NCI-H446 treated with DMSO at 0.1 percent for 48 hours (cell line): ENCODE measurements around the gene PML.

Source experiments
- DNase-seq: peaks from one replicate; lab custom pipeline; 2025; lab: John Stamatoyannopoulos, UW

PML gene, protein sequence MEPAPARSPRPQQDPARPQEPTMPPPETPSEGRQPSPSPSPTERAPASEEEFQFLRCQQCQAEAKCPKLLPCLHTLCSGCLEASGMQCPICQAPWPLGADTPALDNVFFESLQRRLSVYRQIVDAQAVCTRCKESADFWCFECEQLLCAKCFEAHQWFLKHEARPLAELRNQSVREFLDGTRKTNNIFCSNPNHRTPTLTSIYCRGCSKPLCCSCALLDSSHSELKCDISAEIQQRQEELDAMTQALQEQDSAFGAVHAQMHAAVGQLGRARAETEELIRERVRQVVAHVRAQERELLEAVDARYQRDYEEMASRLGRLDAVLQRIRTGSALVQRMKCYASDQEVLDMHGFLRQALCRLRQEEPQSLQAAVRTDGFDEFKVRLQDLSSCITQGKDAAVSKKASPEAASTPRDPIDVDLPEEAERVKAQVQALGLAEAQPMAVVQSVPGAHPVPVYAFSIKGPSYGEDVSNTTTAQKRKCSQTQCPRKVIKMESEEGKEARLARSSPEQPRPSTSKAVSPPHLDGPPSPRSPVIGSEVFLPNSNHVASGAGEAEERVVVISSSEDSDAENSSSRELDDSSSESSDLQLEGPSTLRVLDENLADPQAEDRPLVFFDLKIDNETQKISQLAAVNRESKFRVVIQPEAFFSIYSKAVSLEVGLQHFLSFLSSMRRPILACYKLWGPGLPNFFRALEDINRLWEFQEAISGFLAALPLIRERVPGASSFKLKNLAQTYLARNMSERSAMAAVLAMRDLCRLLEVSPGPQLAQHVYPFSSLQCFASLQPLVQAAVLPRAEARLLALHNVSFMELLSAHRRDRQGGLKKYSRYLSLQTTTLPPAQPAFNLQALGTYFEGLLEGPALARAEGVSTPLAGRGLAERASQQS

DNA sequence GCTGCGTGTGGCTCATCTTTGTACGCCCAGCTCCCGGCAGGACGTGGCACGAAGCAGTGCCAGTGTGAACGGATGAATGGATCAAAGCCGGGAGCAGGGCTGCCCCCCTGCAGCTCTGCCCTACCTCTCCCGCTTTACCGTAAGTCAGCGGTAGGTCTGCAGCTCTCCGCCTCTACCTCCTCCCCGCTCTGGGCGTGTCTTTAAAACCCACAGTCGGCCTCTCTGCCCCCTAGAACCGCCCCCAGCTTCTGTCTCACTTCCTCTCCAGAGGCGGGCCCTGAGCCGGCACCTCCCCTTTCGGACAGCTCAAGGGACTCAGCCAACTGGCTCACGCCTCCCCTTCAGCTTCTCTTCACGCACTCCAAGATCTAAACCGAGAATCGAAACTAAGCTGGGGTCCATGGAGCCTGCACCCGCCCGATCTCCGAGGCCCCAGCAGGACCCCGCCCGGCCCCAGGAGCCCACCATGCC is at the start of gene PML:
PML (plus strand) TSS at position 304 of the 471 bp plus-strand sequence; CDS start at position 401, 97 bp downstream.
- DNase-seq: peak; percentile 65

DNA sequence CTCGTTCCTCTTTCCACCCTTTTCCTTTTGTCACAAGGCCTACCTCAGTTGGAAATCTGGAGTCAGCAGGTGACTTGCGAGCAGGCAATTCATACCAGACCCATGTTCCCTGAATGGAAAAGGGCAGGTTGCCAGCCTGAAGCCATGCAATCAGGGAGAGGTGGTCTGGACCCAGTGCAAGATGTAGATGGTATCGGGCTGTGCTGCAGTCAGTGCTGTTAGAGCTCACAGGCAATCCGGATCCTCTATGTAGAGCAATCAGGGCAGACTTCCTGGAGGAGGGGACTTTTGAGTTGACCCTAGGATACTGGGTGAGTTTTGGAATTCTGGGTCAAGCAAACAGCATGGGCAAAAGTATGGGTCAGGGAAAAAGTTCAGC is 49.4 kb upstream of the PML start:
- DNase-seq: no peak

DNA sequence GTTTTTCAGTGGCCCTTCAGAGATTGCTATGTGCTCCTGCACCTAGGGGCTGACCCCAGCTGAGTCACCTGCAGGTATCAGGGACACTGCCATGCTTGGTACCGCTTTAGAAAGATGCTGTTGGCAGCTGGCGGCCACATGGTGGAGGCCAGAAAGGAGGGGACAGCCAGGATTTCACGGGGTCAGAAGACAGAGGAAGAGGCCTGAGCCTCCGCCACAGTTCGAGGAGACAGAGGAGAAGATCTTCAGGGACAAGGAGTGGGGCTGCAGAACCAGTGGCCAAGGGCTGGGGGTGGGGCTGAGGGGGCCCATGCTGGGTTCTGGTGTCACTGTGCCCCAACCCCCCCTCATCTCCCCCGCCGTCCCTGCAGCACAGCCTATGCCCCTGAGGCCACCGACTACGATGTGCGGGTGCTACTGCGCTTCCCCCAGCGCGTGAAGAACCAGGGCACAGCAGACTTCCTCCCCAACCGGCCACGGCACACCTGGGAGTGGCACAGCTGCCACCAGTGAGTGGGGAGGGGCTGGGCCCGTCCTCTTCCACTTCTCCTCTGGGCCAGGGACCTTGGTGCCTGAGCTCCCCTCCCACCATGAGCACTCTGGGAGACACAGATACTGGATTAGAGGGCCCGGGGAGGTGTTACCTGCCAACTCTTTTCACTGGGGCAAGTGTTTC is 48.3 kb upstream of the PML start:
- no peak for DNase-seq

DNA sequence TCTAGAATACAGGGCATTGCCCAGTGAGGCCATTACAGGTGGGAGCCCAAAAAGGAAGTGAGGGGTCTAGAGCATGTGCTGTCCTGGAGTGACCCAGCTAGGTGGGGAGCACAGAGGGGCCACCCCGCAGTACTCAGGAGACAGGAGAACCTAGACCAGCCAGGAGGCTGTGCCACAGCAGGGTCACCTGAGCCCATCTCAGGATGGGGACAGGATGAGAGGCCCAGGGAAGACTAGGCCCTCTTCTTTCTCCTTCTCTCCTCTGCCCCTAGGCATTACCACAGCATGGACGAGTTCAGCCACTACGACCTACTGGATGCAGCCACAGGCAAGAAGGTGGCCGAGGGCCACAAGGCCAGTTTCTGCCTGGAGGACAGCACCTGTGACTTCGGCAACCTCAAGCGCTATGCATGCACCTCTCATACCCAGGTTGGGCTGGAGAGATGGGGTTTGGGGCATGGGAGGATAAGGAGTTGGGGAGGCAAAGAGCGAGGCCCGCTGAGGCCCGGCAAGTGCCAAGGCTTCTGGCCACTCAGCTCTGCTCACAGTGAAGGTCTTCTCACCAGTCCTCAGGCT is 47.6 kb upstream of the PML start:
- no peak for DNase-seq

DNA sequence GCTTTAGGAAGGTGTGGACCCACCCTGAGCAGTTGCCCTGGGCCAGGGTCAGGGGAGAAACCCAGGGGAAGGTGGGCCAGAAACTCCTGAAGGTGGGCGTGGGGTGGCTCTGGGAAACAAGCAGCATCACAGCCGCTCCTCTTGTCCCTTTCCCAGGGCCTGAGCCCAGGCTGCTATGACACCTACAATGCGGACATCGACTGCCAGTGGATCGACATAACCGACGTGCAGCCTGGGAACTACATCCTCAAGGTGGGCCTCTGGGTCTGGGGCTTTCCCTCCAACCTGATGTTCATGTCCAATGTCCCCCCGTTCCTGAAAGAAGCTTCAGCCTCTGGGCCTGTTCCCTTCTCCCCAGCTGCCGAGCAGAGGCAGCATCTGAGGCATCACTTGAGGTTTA is 46.9 kb upstream of the PML start:
- no peak for DNase-seq

DNA sequence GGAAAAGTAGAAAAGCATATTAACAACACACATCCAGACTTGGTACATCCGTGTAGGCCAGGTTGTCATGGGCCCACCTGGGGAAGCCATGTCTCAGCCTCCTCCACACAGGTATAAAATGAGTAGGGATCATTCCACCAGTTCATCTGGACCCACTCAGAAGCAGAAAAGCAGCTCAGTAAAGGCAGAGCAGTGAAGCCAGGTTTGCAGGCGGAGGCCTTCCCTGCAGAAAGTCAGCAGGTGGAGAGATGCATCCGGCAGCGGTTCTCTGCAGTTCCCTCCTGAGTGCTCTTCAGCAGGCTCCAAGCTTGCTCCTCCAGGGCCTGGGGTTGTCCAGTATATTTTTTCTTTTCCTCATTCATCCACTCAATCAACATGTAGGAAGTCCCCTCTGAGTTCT is 46.1 kb upstream of the PML start:
- no peak for DNase-seq

DNA sequence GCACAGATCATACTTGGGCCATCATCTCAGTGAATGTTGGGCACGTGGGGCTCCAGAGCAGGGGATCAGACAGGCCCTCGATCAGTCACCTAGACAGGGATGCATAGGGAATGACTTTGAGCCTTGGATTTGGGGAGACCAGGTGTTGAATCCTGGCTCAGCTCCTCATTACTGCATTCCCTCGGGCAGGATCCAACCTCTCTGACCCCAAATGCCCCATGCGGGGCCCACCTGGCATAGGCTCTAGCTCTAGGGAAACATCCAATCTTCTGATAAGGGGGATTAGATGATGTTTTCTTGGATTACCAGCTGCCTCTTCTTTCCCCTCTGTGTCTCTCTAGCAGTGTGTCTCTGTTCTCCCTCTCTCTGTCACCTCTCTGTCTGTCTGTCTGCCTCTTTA is 45.5 kb upstream of the PML start:
- no peak for DNase-seq

DNA sequence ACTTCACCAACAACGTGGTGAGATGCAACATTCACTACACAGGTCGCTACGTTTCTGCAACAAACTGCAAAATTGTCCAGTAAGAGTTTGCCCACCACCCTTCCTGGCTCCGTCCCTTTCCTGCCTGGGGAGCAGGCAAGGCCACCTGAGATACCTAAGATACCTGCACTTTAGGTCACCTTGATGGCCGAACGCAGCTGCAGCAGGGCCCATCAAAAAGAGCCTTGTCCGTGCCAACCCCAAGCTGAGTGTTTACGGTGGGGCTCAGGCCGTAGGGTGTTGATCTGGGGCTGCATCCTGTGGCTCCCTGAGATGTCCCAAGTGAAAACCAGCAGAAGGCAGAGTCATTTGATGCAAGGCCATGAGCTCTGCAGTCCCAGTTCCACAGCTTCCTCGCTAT is 45.0 kb upstream of the PML start:
- DNase-seq: no peak

DNA sequence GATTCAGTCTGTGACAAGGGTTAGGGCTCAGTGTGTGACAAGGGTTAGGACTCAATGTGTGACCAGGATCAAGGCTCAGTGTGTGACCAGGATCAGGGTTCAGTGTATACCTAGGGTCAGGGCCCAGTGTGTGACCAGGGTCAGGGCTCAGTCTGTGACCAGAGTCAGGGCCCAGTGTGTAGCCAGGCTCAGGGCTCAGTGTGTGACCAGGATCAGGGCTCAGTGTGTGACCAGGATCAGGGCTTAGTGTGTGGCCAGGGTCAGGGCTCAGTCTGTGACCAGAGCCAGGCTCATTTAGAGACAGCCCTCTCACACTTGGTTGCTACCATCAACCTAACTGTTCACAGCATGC is 44.1 kb upstream of the PML start:
- no peak for DNase-seq

DNA sequence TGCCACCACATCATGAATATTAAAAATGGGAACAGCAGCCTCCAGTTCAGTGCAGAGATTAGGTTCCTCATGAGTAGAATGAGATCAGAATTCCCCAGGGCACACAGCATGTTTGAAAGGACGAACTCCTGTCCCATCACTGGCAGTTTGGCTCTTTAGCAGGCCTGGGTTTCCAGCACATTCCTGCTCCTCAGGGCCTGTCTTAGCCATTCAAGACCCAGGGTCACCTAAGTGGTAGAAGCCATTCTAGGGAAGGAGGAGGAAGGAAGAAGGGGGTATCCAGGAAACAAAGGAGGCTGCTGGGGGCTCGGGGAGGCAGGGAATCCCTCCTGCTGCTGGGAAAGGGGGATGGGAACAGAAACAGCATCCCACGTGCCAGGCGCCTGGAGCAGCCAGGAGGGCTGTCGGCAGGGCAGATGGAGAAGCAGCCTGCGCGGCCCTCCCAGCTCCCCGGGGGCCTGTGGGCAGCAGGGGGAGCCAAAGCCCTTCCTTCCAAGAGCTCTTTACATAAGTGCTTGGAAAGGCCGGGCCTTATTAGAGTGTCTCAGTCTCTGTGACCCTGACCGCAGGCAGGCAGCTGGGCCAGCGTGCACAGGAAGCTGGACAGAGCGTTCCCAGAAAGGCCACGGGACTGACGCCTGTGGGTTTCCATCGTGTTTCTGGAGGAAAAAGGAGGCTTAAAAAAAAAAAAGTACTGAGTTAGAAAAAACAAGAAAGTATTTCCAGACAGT is 43.5 kb upstream of the PML start:
- DNase-seq: peak; percentile 78

DNA sequence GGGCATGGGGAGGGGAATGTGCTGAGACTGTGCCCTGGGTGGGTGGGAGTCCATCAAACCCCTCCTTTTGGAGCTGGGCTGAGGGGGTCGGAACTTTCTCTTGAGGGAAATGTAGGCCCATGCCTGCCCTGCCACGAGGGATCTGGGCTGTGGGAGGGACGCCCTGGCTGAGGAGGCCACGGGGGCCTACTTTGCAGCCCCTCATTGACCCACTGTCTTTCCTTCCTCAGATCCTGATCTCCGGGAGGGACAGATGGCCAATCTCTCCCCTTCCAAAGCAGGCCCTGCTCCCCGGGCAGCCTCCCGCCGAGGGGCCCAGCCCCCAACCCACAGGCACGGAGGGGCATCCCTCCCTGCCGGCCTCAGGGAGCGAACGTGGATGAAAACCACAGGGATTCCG is 42.9 kb upstream of the PML start:
- no peak for DNase-seq

DNA sequence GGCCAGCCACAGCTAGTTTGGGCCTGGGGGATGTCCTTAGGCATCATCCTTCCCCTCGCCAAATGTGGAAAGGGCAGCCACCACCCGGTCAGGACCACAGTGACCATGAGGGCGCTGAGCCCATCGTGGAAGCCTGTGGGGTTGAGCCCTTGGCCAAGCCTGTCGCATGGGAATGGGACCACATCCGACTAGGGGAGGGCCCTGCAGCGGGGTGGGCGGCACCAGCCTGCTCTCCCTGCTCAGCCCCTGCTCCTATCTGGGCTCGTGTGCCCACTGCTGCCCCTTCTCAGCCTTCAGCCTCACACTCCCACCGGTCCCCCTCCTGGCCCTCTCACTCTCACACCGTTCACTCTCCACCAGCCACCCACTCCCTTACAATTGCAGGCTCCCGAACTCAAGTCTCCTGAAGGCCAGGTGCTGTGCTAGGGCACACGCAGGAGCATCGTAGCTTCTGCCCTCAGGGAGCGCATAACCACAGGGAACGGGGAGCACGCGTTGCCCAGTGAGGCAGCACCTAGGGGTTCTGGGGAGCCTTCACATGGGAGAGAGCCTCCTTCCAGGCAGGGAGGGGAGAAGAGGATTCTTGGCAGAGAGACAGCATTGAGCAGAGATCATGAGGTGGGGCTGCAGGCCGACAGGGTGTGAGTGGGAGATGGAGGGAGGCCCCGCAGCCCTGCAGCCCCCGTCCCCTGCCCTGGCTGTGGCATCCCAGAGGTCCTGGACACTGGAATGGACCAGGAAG is 42.2 kb upstream of the PML start:
- DNase-seq: no peak

DNA sequence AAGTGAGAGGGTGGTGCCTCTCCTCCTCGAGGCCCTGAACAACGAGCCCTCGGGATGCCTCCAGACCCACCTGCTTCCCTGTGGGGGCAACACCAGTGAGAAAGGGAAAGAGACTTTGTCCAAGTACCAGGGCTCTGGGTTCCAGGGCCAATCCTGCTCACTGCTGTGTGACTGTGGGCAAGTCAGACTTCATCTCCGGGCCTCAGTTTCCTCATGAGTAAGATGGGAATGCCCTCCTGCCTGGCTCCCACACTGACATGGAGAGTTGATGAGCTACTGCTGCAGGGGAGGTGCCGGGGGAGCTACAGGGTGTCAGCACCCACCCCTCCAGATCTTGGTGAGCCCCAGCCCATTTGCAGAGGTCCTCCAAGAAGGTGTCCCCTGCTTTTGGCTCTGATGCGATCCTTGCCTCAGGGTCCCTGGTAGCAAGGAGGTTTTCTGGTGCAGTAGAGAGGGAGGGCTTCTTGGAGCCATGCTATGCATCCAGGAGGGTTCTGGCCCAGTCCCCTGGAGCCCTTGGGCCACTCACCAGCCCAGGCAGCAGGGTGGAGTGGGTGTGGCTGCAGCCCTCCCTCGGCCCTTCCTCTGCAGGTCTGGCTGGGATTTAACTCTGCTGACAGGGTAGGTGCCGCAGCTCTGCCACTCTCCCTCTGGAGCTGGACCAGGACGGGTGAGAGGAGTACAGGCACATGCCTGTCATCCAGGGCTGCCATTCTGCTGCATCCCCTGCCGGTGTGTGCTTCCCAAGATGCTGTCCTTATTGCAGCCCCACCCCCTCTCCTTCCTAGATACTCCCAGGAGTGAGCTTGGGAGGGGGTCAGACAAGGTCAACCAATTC is 41.4 kb upstream of the PML start:
- no peak for DNase-seq

DNA sequence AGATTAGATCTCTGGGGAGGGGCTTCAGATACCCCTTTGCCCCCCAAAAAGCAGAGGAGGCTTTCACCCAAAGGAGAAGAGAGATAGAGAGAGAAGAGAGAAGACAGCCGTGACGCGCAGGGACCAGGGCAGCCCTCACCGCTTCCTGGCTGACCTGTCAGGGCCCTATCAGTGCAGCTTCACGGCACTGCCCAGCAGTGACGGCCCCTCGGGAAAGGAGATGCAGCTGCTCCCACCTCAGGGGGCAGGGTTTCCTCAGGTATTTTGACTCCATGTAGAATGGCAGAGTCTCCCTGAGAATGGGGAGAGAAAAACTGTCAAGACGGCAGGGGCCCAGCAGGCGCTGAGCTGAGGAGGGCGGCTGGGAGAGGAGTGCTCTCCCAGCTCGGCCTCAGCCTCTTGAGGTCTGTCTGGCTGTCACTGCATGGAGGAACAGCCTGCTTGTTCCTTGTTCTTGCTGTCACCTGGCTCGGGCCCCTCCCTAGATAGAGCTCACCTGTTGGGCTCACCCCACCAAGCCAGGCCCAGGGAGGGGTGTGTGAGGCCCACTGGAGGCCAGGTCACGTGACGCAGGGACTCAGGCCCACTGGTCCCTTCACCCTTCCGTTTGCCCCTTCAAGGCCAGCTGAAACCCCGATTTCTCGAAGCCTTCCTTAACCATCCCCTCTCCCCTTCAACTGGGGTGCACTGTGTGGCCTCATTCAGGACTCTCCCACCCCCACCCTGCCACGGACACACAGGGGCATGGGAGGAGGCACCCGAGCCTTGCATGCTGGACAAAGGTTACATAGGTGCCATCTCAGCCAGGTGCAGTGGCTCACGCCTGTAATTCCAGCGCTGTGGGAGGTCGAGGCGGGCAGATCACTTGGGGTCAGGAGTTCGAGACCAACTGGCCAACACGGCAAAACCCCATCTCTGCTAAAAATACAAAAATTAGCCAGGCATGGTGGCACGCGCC is 40.0 kb upstream of the PML start:
- no peak for DNase-seq

DNA sequence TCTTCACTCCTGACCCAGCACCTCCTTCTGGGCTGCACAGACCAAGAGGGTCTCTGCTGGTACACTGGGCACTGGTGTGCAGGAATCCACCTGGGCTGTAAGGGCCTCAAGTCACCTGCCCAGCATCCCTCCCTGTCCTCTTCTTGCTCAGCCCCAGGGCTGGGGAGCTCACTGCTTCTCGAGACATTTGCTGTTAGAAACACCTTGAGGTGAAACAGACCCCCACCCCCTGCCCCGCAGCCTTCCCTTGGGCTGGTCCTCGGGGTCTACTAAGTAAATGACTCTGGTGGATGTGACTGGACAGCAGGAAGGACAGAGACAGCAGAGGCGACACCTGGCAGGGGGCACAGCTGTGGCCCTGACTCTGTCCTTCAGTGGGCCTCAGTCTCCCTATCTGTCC is 39.2 kb upstream of the PML start:
- no peak for DNase-seq

DNA sequence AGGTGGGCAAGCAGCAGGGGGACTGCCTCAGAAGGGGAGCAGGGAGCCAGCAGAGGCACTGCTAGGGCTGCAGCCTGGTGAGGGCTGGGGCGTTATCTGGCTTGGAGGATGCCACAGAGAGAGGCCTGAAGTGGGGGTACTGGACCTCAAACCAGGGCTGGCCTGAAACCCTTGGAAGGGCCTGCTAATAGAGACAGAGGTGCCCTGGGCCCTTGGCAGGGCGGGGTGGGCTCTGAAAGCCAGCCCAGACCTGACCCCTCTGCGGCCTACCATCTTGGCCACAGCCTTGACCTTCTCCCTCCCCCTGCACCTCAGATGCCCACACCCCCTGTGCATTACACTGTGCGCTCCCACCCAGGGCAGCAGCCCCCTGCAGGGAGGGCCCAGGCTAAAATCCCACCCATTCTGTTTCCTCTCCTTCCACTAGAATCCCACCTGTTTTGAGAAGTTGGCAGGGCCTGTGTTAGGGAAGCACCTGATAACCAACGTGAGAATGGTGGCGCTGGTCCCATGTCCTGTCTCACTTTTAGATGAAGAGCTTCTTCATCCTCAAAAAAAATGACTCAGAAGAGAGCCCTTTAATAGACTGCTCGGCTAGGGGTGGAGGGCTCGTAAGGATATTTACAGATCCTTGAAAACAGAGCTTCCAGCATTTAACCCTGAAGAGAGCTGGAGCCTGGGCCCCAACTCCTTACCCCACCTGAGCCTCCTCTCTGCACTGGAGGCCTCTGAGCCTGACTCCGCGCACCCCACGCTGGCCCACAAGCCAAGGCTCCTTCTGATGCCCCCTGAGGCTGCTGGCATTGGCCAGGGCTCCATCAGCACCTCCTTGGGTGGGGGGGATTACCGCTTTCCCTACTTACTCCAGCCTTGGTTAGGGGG is 38.4 kb upstream of the PML start:
- DNase-seq: no peak

DNA sequence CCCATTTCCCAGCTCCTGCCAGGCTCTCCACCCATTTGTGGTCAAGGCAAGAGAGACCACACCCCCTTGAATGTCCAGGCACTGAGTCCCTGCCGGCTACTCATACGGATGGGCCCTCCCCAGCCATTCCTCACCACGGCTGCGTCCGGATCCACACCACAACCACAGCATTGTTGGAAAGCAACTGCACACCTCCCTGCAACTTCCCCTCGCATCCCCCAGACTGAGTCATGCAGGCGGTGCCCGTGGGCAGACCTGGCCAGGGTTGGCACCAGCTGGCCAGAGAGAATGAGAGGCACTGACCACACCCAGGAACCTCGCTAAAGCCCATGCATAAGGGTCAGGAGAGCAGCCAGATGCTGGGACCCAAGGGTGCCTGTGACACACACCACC is 37.8 kb upstream of the PML start:
- no peak for DNase-seq

DNA sequence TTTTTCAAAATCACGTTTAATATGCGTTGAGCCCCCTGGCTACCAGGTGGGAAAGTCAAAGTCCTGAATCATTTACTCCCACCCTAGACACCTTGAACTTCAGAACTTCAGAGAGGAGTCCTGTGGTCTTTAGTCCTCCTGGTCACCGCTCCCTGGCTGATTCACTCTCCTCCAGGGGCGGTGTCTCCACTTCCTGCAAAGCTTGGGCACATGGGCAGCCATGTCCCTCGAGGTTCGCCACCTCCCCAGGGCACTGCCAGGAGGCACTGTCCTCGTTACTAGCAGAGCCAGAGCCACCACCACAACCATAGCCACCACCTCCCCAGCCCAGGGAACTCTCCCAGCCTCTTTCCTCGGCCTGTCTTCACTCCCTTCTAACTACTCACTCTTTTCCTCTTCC is 37.2 kb upstream of the PML start:
- no peak for DNase-seq
